Stomach (tissue), 9 donors: Measurements from ENCODE around the gene ZNF189. TPM values are rescaled to one million over a fixed set of nuclear protein-coding genes. Genes with fewer than 3 reads are reported as not detected.

Source experiments
- DNase-seq, 2 donors: peaks; one replicate each; pipeline versions ENCODE4 v3.0.0 to v3.0.0-alpha.2; 2013 to 2019
- H3K27ac ChIP-seq, 5 donors: fragments of 200-600 bp in 4 of 5; sonication (generic) in 4 of 5; one replicate each; pipeline ENCODE4 v1.5.1; 2013 to 2019; ENCODE audit warnings: mild to moderate bottlenecking in 1 of 5, moderate library complexity in 1 of 5
- H3K27me3 ChIP-seq, 3 donors: fragments of 200-600 bp; sonication (generic); one replicate each; pipeline ENCODE4 v1.5.1; 2017 to 2019; ENCODE audit warnings: mixed run types in 1 of 3
- H3K36me3 ChIP-seq, 4 donors: fragments of 200-600 bp; sonication (generic); 1 replicate in 3 of 4; 2 replicates in 1 of 4; pipeline ENCODE4 v1.5.1; 2016 to 2019
- H3K4me1 ChIP-seq, 4 donors: fragments of 200-600 bp; sonication (generic); one replicate each; pipeline ENCODE4 v1.5.1; 2016 to 2019
- H3K4me3 ChIP-seq, 4 donors: fragments of 200-600 bp; sonication (generic) in 3 of 4; one replicate each; pipeline ENCODE4 v1.5.1; 2016 to 2019; ENCODE audit warnings: mild to moderate bottlenecking in 1 of 4
- H3K9me3 ChIP-seq, 4 donors: fragments of 200-600 bp; sonication (generic); one replicate each; pipeline ENCODE4 v1.5.1; 2016 to 2019
- CTCF ChIP-seq, 7 experiments: fragments of 450-650 bp in 4 of 7; fragments of 200-600 bp in 3 of 7; sonication (generic) in 3 of 7; IDR thresholded peaks; one replicate each; pipeline ENCODE4 v1.5.1; 2016 to 2019; ENCODE audit warnings: antibody characterized with exemption in 7 of 7, control low read depth in 2 of 7, mild to moderate bottlenecking in 1 of 7
- EP300 ChIP-seq: sonication (generic); formaldehyde crosslinking; IDR thresholded peaks from one replicate; pipeline ENCODE4 v1.6.1; 2017; ENCODE audit warnings: antibody characterized with exemption
- POLR2A ChIP-seq, 4 donors: fragments of 450-650 bp; IDR thresholded peaks; one replicate each; pipeline ENCODE4 v1.6.1; 2016; ENCODE audit warnings: antibody characterized with exemption in 4 of 4, control low read depth in 2 of 4, mild to moderate bottlenecking in 1 of 4, moderate library complexity in 1 of 4
- POLR2AphosphoS5 ChIP-seq, 3 donors: sonication (generic); formaldehyde crosslinking; IDR thresholded peaks; one replicate each; pipeline ENCODE4 v1.6.1; 2016; ENCODE audit warnings: antibody characterized with exemption in 3 of 3
- WGBS, 5 donors: extraction: QIAGEN DNeasy Blood & Tissue Kit in 3 of 5; methylation state at CpG; one replicate each; pipeline versions ENCODE4 v1.1.5 to v1.1.7; 2013 to 2018; 5-methylcytosine and 5-hydroxymethylcytosine counted together
- intact Hi-C: fragments of 100-400 bp; cut with DNase I; formaldehyde crosslinking; loops from one replicate; pipeline ENCODE4 v1.15.1; 2023; ENCODE audit warnings: low total_unique reads
- polyA plus RNA-seq, 3 donors: library from polyadenylated mRNA; stranded (reverse); fragments of 200-250 nt; gene quantifications; one replicate each; pipeline ENCODE4 v1.2.3, GENCODE V29; 2013
- total RNA-seq, 5 donors: library from RNA; depleted of rRNA; stranded (reverse); fragments of >200 nt; gene quantifications; one replicate each; pipeline versions ENCODE4 v1.1.0 to v1.2.3, GENCODE V29; 2014 to 2016
- donor health status: healthy with polysubstance abuse.
- donor health status: Bipolar disorder and iron deficiency.
- donor health status: healthy.

The ZNF189 gene
- total and polyA plus RNA-seq, 8 donors: 5.8 to 52.2 (median 12.3) TPM

GRCh38 chr9:101419863-101420262 is 21.2 kb downstream of the ZNF189 start:
- H3K27me3 ChIP-seq: no peaks in the 10 kb centered on the region
- H3K36me3 ChIP-seq: peaks cover 0 to 30% (median 0%) of the 10 kb centered on the region in 4 donors
- H3K4me3 ChIP-seq: no peak overlapping the region
- intact Hi-C loops: no loop called here
- WGBS, 5 donors: 83 to 89% (median 86%) methylated on average over 2 of the region's 2 CpGs
- no peak for TF ChIP-seq EP300
- no peak for TF ChIP-seq POLR2A (IDR thresholded peaks at IDR 0.05)
- TF ChIP-seq POLR2AphosphoS5 (IDR thresholded peaks at IDR 0.05): no peak
- DNase-seq: no peak
- H3K9me3 ChIP-seq: peaks cover 0 to 46% (median 15%) of the 10 kb centered on the region in 4 donors
- peaks cover 0 to 6% (median 0%) of the 10 kb centered on the region in 4 donors for H3K4me1 ChIP-seq
- no peak overlapping the region for H3K27ac ChIP-seq

- Histone ChIP-seq H3K4me1 (peaks cover 0 to 6% (median 0%) of the 10 kb centered on the region in 4 donors), H3K9me3 (peaks cover 0 to 34% (median 4%) of the 10 kb centered on the region in 4 donors), H3K27me3 (no peaks in the 10 kb centered on the region), H3K4me3 (no peak overlapping the region), H3K27ac (no peak overlapping the region), H3K36me3 (peaks cover 0 to 21% (median 0%) of the 10 kb centered on the region in 4 donors)
- no peak for TF ChIP-seq POLR2AphosphoS5 (IDR thresholded peaks at IDR 0.05)
- no peak for TF ChIP-seq POLR2A (IDR thresholded peaks at IDR 0.05)
- TF ChIP-seq CTCF (IDR thresholded peaks at IDR 0.05): no peak
- TF ChIP-seq EP300: no peak
- intact Hi-C loops: no loop called here
- WGBS, 5 donors: 36 to 55% (median 49%) methylated on average over 5 of the region's 5 CpGs
- peak; percentile 25 to 76 for DNase-seq
These were observed 23.0 kb downstream of the ZNF189 start for GRCh38 chr9:101421653-101422065.

- TF ChIP-seq EP300 (no peak), POLR2A (IDR thresholded peaks at IDR 0.05) (no peak), POLR2AphosphoS5 (IDR thresholded peaks at IDR 0.05) (no peak), CTCF (IDR thresholded peaks at IDR 0.05) (no peak)
These were observed 28.7 kb downstream of the ZNF189 start for GRCh38 chr9:101427358-101427757.

GRCh38 chr9:101427957-101428655 is 29.5 kb downstream of the ZNF189 start:
- no peaks in the 10 kb centered on the region for H3K36me3 ChIP-seq
- no peak overlapping the region for H3K4me3 ChIP-seq
- intact Hi-C loops: no loop called here
- TF ChIP-seq EP300: no peak
- TF ChIP-seq POLR2AphosphoS5 (IDR thresholded peaks at IDR 0.05): no peak
- no peak for TF ChIP-seq CTCF (IDR thresholded peaks at IDR 0.05)
- TF ChIP-seq POLR2A (IDR thresholded peaks at IDR 0.05): no peak
- peak overlapping the region in 1 of 5 donors; percentile 30 for H3K27ac ChIP-seq
- DNase-seq: no peak
- no peaks in the 10 kb centered on the region for H3K4me1 ChIP-seq
- no peaks in the 10 kb centered on the region for H3K27me3 ChIP-seq
- WGBS, 5 donors: 72 to 89% (median 81%) methylated on average over 3 of the region's 3 CpGs
- no peaks in the 10 kb centered on the region for H3K9me3 ChIP-seq

More at GRCh38 chr9:101427358-101427757, 28.7 kb downstream of the ZNF189 start:
- no peak for DNase-seq
- Histone ChIP-seq H3K27ac (no peak overlapping the region), H3K4me1 (no peaks in the 10 kb centered on the region), H3K27me3 (no peaks in the 10 kb centered on the region), H3K4me3 (no peak overlapping the region), H3K9me3 (no peaks in the 10 kb centered on the region), H3K36me3 (no peaks in the 10 kb centered on the region)
- 92 to 98% (median 94%) methylated on average over 8 of the region's 8 CpGs for WGBS, 5 donors
- intact Hi-C loops: no loop called here

GRCh38 chr9:101428909-101429308 is 30.3 kb downstream of the ZNF189 start:
- no peak for TF ChIP-seq POLR2A (IDR thresholded peaks at IDR 0.05)
- TF ChIP-seq CTCF (IDR thresholded peaks at IDR 0.05): no peak
- TF ChIP-seq POLR2AphosphoS5 (IDR thresholded peaks at IDR 0.05): no peak
- TF ChIP-seq EP300: no peak
- Histone ChIP-seq H3K27ac (no peak overlapping the region), H3K4me3 (no peak overlapping the region), H3K4me1 (no peaks in the 10 kb centered on the region), H3K9me3 (no peaks in the 10 kb centered on the region), H3K27me3 (no peaks in the 10 kb centered on the region), H3K36me3 (no peaks in the 10 kb centered on the region)
- intact Hi-C loops: no loop called here
- DNase-seq: no peak
- WGBS, 5 donors: 66 to 73% (median 69%) methylated on average over 3 of the region's 3 CpGs
